ENCODE data around the gene CAND2. TPM values are rescaled to one million over a fixed set of nuclear protein-coding genes. Genes with fewer than 3 reads are reported as not detected.

CAND2 gene
- polyA plus RNA-seq, 1 of the 3 experiments (the other 2 are of a cell fraction) = 1.5 TPM

GRCh38 chr3:12817343-12817710 is 20.8 kb downstream of the CAND2 start:
- 94% methylated on average over 3 of the region's 16 CpGs for WGBS (ENCODE audit: low lambda C conversion rate)
- H2AFZ ChIP-seq (ENCODE audit: low read depth) = no peak overlapping the region
- no peaks in the 10 kb centered on the region for H3K79me2 ChIP-seq (ENCODE audit: insufficient read depth)
- no peaks in the 10 kb centered on the region for H3K27me3 ChIP-seq (ENCODE audit: insufficient read depth)
- H3K27ac ChIP-seq (ENCODE audit: low read depth in 2 of 2, low read length in 1 of 2) = peak overlapping the region in 1 of 2 experiments; percentile 11; a peak in 1 of 4 replicates
- ChIA-PET CTCF (interaction anchor here (0.6 to 1.7 kb wide), 3 partner anchors 11 to 75 kb away, joined by 3 to 6 read pairs (median 4); no protein-coding TSS in a partner anchor), POLR2A (interaction anchor here (0.8 to 2.0 kb wide), 3 partner anchors 14 to 24 kb away, joined by 3 to 4 read pairs (median 4); partner anchors contain the start of gene RPL32)
- no peaks in the 10 kb centered on the region for H3K9me2 ChIP-seq
- TF ChIP-seq SMC3 (IDR thresholded peaks at IDR 0.05; ENCODE audit: low read depth, low read length) (no peak), NRF1 (IDR thresholded peaks at IDR 0.05; ENCODE audit: low read depth, low read length) (no peak), REST (IDR thresholded peaks at IDR 0.05; ENCODE audit: low read depth, low read length) (no peak), YY1 (IDR thresholded peaks at IDR 0.05; ENCODE audit: low read depth) (no peak), FOXJ3 (CRISPR knock-in tag; IDR thresholded peaks at IDR 0.05) (no peak), TAF1 (IDR thresholded peaks at IDR 0.05; ENCODE audit: borderline replicate concordance, low read depth, low read length) (no peak), NFIC (IDR thresholded peaks at IDR 0.05; ENCODE audit: borderline replicate concordance) (no peak), CHD2 (IDR thresholded peaks at IDR 0.05; ENCODE audit: low read length, partially characterized antibody) (no peak), POLR2AphosphoS5 (IDR thresholded peaks at IDR 0.05; ENCODE audit: low read depth, low read length) (no peak), JUND (IDR thresholded peaks at IDR 0.05) (no peak), FOSL2 (IDR thresholded peaks at IDR 0.05; ENCODE audit: borderline replicate concordance, low read depth) (no peak), TCF12 (IDR thresholded peaks at IDR 0.05) (no peak)
- TF ChIP-seq, protein P1, sequence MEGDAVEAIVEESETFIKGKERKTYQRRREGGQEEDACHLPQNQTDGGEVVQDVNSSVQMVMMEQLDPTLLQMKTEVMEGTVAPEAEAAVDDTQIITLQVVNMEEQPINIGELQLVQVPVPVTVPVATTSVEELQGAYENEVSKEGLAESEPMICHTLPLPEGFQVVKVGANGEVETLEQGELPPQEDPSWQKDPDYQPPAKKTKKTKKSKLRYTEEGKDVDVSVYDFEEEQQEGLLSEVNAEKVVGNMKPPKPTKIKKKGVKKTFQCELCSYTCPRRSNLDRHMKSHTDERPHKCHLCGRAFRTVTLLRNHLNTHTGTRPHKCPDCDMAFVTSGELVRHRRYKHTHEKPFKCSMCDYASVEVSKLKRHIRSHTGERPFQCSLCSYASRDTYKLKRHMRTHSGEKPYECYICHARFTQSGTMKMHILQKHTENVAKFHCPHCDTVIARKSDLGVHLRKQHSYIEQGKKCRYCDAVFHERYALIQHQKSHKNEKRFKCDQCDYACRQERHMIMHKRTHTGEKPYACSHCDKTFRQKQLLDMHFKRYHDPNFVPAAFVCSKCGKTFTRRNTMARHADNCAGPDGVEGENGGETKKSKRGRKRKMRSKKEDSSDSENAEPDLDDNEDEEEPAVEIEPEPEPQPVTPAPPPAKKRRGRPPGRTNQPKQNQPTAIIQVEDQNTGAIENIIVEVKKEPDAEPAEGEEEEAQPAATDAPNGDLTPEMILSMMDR (IDR thresholded peaks at IDR 0.05) = no peak
- TF ChIP-seq, protein P2, sequence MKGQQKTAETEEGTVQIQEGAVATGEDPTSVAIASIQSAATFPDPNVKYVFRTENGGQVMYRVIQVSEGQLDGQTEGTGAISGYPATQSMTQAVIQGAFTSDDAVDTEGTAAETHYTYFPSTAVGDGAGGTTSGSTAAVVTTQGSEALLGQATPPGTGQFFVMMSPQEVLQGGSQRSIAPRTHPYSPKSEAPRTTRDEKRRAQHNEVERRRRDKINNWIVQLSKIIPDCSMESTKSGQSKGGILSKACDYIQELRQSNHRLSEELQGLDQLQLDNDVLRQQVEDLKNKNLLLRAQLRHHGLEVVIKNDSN (IDR thresholded peaks at IDR 0.05; ENCODE audit: borderline replicate concordance, low read depth) = no peak
- TF ChIP-seq, protein P3, sequence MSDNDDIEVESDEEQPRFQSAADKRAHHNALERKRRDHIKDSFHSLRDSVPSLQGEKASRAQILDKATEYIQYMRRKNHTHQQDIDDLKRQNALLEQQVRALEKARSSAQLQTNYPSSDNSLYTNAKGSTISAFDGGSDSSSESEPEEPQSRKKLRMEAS (IDR thresholded peaks at IDR 0.05; ENCODE audit: low read depth) = no peak
- H3K36me3 ChIP-seq (replicated peaks in 1 of 2; ENCODE audit: control insufficient read depth in 1 of 2, insufficient read depth in 2 of 2, low read length in 1 of 2) = no peaks in the 10 kb centered on the region
- H3K9me3 ChIP-seq = no peaks in the 10 kb centered on the region
- no peak overlapping the region for H3K4me3 ChIP-seq (ENCODE audit: low read depth in 2 of 2, low read length in 1 of 2)
- H3K9ac ChIP-seq = no peak overlapping the region
- peaks cover 0 to 9% of the 10 kb centered on the region in 2 experiments; a peak in 1 of 4 replicates for H3K4me1 ChIP-seq (ENCODE audit: control insufficient read depth in 1 of 2, insufficient read depth in 2 of 2, low read depth in 1 of 2, low read length in 1 of 2)
- H3K4me2 ChIP-seq = no peak overlapping the region
- H4K20me1 ChIP-seq (ENCODE audit: insufficient read depth) = no peaks in the 10 kb centered on the region
- no peaks in the 10 kb centered on the region for H3F3A ChIP-seq (replicated peaks; ENCODE audit: insufficient read depth)
- DNase-seq = peak; percentile 43
